Rectal smooth muscle tissue (tissue), 1 donor: ENCODE results near the gene AFDN.

Experiments used
- H3K27ac ChIP-seq: one replicate; pipeline ENCODE4 v1.7.0; 2013; ENCODE audit warnings: low read depth, low read length, inconsistent platforms
- H3K27me3 ChIP-seq: one replicate; pipeline ENCODE4 v1.7.0; 2013; ENCODE audit warnings: low read length; ENCODE audit not compliant: control insufficient read depth, insufficient read depth
- H3K36me3 ChIP-seq: one replicate; pipeline ENCODE4 v1.7.0; 2013; ENCODE audit warnings: low read length; ENCODE audit not compliant: control insufficient read depth, insufficient read depth
- H3K4me1 ChIP-seq: one replicate; pipeline ENCODE4 v1.7.0; 2013; ENCODE audit warnings: low read length; ENCODE audit not compliant: control insufficient read depth, insufficient read depth
- H3K4me3 ChIP-seq: one replicate; pipeline ENCODE4 v1.7.0; 2013; ENCODE audit warnings: low read length
- H3K9ac ChIP-seq: one replicate; pipeline ENCODE4 v1.7.0; 2013; ENCODE audit warnings: low read length

The AFDN gene

DNA sequence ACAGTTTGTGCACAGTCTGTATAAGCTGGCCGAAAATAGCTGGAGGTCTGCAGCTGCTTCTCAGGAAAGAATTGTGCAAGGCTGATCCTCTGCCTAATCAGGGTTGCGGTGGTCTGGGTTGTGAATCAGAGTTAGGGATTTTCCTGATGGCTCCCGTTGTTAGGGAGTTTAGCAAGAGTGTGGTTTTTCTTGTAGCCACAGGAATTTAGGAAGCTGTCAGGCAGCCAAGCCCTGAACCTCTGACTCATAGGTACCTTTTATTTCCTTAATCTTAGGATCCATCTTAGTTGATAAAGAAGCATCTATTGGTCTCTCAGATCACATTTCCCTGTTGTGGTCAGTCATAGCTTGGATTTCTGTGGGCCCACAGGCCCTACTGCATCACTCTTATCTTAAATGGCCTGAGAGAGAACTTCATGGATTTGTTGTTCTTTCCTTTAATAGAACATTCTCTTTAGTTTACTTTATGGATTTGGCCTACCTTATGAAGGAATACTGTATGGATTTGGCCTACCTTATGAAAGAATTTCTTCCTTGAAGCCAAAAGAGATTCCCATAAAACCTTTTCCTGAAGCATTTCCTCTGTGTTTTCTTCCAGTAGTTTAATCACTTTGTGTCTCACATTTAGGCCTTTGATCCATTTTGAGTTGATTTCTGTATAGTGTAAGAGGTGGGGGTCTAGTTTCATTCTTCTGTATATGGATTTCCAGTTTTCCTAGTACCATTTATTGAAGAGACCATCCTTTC is 181.1 kb downstream of the AFDN start:
- Histone ChIP-seq H3K27ac (no peak overlapping the region), H3K9ac (no peak overlapping the region), H3K36me3 (no peaks in the 10 kb centered on the region), H3K27me3 (no peaks in the 10 kb centered on the region), H3K4me3 (no peak overlapping the region), H3K4me1 (no peaks in the 10 kb centered on the region)

GRCh38 chr6:168009331-168009730 is 182.6 kb downstream of the AFDN start:
- Histone ChIP-seq H3K4me3 (no peak overlapping the region), H3K27ac (no peak overlapping the region), H3K27me3 (no peaks in the 10 kb centered on the region), H3K9ac (no peak overlapping the region), H3K36me3 (no peaks in the 10 kb centered on the region), H3K4me1 (no peaks in the 10 kb centered on the region)

DNA sequence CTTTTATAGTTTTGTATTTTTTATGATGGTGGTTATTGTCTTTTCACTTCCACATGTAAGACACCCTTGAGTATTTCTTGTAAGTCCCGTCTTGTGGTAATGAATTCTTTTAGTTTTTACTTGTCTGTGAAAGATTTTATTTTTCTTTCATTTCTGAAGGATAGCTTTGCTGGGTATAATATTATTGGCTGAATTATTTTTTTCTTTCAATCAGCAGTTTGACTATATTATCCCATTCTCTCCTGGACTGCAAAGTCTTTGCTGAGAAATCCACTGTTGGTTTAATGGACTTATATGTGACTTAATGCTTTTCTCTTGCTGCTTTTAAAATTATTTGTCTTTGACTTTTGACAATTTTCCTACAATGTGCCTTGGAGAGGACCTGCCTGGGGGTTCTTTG is 184.6 kb downstream of the AFDN start:
- Histone ChIP-seq H3K9ac (no peak overlapping the region), H3K27me3 (no peaks in the 10 kb centered on the region), H3K36me3 (no peaks in the 10 kb centered on the region), H3K27ac (no peak overlapping the region), H3K4me3 (no peak overlapping the region), H3K4me1 (no peaks in the 10 kb centered on the region)

GRCh38 chr6:168012431-168013249 is 185.9 kb downstream of the AFDN start:
- H3K36me3 ChIP-seq, result no peaks in the 10 kb centered on the region
- no peak overlapping the region for H3K27ac ChIP-seq
- H3K27me3 ChIP-seq, result no peaks in the 10 kb centered on the region
- no peak overlapping the region for H3K9ac ChIP-seq
- H3K4me1 ChIP-seq, result no peaks in the 10 kb centered on the region
- H3K4me3 ChIP-seq, result no peak overlapping the region

DNA sequence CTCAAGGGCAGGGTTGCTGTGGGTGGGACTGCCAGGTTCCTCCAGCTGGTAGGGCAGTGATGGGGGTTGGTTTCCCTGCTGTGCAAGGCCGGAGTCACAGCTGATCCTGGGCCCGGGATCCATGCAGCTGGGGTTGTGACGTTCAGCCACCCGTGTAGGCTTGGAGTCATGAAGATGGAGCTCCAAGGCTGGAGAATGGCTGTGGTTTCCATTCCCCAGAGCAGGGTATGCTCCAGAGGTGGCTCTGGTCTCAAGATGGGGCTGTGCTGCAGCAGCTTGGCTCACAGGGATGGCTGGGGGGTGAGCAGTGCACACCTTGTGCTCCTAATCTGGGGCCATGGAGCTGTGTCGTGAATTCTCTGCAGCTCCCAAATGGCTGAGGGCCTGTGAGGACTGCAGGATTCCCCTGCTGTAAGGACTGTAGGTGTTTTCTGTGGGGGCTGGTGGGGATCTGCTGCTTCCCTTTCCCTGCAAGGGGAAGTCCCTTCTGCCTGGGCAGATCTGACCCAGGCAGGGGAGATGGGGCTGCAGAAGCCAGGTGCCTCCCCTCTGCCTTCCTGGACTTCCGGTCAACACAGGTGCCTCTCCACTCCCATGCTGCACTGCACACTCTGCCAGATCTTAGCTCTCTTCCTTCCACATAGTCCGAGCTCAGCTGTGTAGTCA is 186.7 kb downstream of the AFDN start:
- Histone ChIP-seq H3K4me3 (no peak overlapping the region), H3K36me3 (no peaks in the 10 kb centered on the region), H3K9ac (no peak overlapping the region), H3K27ac (no peak overlapping the region), H3K27me3 (no peaks in the 10 kb centered on the region), H3K4me1 (no peaks in the 10 kb centered on the region)

GRCh38 chr6:168014428-168014827 is 187.7 kb downstream of the AFDN start:
- no peak overlapping the region for H3K4me3 ChIP-seq
- no peaks in the 10 kb centered on the region for H3K4me1 ChIP-seq
- no peak overlapping the region for H3K27ac ChIP-seq
- no peaks in the 10 kb centered on the region for H3K36me3 ChIP-seq
- no peak overlapping the region for H3K9ac ChIP-seq
- no peaks in the 10 kb centered on the region for H3K27me3 ChIP-seq

GRCh38 chr6:168015009-168015408 is 188.3 kb downstream of the AFDN start:
- Histone ChIP-seq H3K27me3 (no peaks in the 10 kb centered on the region), H3K36me3 (no peaks in the 10 kb centered on the region), H3K4me3 (no peak overlapping the region), H3K27ac (no peak overlapping the region), H3K9ac (no peak overlapping the region), H3K4me1 (no peaks in the 10 kb centered on the region)

DNA sequence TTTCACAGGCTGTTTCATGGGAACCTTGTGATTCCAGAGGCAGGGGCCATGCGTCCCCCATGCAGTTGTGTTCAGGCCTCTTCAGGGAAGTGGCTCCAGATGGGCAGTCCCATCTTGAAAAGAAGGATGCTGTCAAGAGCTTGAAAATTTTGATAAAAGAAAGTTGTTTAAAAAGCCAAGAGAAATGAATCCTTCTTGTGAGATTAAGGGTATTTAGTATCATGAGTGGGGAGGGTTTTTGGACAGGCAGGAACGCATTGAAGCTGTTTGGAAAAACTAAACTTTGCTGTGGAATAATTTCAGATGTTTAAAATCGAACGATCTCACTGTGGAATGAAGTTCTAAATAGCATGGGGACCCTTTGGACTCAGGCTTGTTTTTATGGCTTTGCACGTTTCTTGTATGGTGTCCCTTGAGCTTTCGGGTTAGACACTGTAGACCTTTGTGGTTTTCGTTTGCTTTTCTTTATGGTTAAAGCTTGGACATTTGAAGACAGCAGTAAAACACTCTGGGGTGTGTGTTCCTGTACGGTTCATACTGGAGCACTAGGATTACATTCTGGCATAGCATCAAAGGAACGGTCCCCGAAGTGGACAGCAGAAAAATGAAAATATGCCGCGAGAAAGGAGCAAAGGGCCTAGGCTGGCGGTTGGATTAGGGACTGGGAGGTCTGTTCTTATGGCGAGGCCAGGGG is 188.9 kb downstream of the AFDN start:
- H3K4me1 ChIP-seq, result no peaks in the 10 kb centered on the region
- H3K9ac ChIP-seq, result no peak overlapping the region
- no peak overlapping the region for H3K27ac ChIP-seq
- no peaks in the 10 kb centered on the region for H3K36me3 ChIP-seq
- no peaks in the 10 kb centered on the region for H3K27me3 ChIP-seq
- no peak overlapping the region for H3K4me3 ChIP-seq

DNA sequence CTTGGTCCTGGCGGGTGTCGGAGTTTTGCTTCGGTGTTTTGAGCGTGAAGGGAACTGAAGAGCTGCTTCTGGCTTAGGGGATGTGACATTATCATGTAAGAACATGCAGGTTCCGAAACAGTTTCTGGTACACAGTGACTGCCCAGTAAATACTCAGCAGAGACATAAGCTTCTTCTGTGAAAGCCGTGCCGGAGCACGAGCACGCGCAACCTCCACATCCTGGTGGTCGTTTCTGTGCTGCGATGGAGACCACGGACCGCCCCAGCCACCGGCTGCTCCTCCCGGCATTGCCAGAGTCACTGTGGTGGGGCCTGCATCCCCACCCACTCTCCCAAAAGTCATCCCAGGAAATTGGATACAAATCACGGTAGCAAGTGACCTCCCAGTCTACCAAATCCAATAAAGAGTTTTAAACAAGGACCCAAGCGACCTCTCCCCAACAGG is 189.5 kb downstream of the AFDN start:
- Histone ChIP-seq H3K9ac (no peak overlapping the region), H3K27me3 (no peaks in the 10 kb centered on the region), H3K36me3 (no peaks in the 10 kb centered on the region), H3K4me1 (no peaks in the 10 kb centered on the region), H3K27ac (no peak overlapping the region), H3K4me3 (no peak overlapping the region)

DNA sequence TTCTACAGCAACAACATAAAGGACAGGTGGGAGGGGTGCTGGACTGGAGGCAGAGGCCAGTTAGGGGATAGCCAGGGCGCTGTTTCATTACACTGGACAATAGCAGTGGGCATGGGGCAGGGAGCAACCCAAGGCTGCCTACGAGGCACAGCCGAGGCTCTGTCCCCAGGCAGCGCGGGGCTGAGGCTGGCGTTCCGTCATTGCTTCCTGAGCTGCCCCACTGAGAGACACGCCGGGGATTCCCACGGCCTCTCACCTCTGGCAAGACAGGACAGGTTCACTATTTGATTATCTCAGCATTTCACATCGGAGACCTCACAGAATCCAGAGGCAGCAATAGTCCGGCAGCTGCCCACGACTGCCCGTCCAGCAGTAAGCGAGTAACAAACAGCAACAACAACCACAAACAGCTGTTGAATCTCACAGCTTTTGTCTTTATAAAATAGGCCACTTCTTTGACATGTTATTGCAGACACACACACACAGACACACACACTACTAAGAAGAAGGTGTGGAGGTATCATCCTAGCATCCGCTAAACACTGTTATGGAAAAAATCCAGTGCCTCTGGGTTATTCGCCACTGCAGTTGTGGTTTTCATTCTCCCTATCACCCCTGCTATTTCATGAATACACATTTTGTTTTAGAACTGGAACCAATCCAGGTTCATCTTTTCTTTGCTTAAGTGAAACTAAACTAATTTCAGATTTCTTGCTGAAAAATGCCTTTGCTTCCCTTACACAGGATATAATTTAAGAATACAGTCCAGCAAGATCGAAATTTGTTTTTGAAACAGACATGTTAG is 190.2 kb downstream of the AFDN start:
- Histone ChIP-seq H3K4me3 (no peak overlapping the region), H3K4me1 (no peaks in the 10 kb centered on the region), H3K27me3 (no peaks in the 10 kb centered on the region), H3K27ac (no peak overlapping the region), H3K36me3 (no peaks in the 10 kb centered on the region), H3K9ac (no peak overlapping the region)

DNA sequence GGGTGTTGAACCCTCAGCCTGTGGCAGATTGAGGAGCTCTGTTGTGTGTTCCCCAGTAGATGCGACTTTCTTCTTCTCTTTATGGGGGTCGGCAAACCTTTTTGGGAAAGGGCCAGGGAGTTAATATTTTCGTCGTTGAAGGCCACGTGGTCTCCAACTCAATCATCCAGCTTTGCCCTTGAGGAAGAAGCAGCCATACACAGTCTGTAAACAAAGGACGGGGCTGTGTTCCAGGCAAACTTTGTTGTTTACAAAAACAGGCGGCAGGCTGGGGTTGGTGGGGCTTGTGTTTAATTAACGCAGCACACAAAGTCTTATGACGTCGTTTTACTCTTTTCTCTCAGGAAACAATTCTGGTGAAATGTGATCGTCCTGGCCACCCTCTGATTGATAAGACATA is 190.9 kb downstream of the AFDN start:
- Histone ChIP-seq H3K4me3 (no peak overlapping the region), H3K9ac (no peak overlapping the region), H3K27me3 (no peaks in the 10 kb centered on the region)

More for the DNA sequence above, 190.9 kb downstream of the AFDN start:
- no peaks in the 10 kb centered on the region for H3K36me3 ChIP-seq
- no peaks in the 10 kb centered on the region for H3K4me1 ChIP-seq
- no peak overlapping the region for H3K27ac ChIP-seq
